Motor neuron (in vitro differentiated cells): Measurements from ENCODE around the gene HIPK3. TPM values are rescaled to one million over a fixed set of nuclear protein-coding genes. Genes with fewer than 3 reads are reported as not detected.
"Not testable (repeated sequence)": the region's sequence is repeated elsewhere in the genome, so short reads cannot be mapped to it uniquely, and the experiment has no call there.

ENCODE experiments used
- ATAC-seq, 8 experiments: fragments of 200-7000 bp; cut with Tn5 transposase; replicated peaks in 6 of 8; 2 replicates each; pipeline ENCODE4 v1.8.0; 2021; ENCODE audit warnings: mild to moderate bottlenecking in 8 of 8, moderate library complexity in 8 of 8
- H3K27ac ChIP-seq, 2 donors: fragments of 250-450 bp; sonication (Bioruptor Pico); 2 replicates each; pipeline ENCODE4 v1.9.0; 2021; ENCODE audit warnings: antibody characterized with exemption in 2 of 2, mild to moderate bottlenecking in 2 of 2, moderate library complexity in 1 of 2
- H3K4me1 ChIP-seq, 2 donors: fragments of 250-450 bp; sonication (Bioruptor Pico); replicated peaks in 1 of 2; 2 replicates each; pipeline ENCODE4 v1.6.1; 2021; ENCODE audit warnings: antibody characterized with exemption in 2 of 2, mild to moderate bottlenecking in 2 of 2, moderate library complexity in 1 of 2
- H3K4me3 ChIP-seq, 5 donors: fragments of 250-450 bp; sonication (Bioruptor Pico); 2 replicates each; pipeline ENCODE4 v1.9.0; 2021; ENCODE audit warnings: antibody characterized with exemption in 5 of 5, mild to moderate bottlenecking in 5 of 5, moderate library complexity in 4 of 5
- WGBS, 10 experiments: fragments of 450-650 bp; shearing (Covaris generic); methylation state at CpG; one replicate each; pipeline ENCODE4 v1.0.0; 2022; 5-methylcytosine and 5-hydroxymethylcytosine counted together
- in situ Hi-C, 9 experiments: fragments of 400-800 bp; cut with MboI; loops; one replicate each; pipeline ENCODE4 v1.15.0; 2021; ENCODE audit warnings: low sequenced_read_pairs in 9 of 9, low pct_unique_long_range_greater_than_20kb in 2 of 9; ENCODE audit not compliant: unreplicated experiment in 9 of 9
- total RNA-seq, 8 experiments: library from RNA; unstranded; fragments of 300-600 nt; gene quantifications; 2 replicates each; pipeline versions ENCODE4 v1.2.3 to v1.2.4, GENCODE V29; 2022

Gene HIPK3
- total RNA-seq, 8 experiments from 2014 or later, result 32.4 to 74.1 (median 48.2) TPM

DNA sequence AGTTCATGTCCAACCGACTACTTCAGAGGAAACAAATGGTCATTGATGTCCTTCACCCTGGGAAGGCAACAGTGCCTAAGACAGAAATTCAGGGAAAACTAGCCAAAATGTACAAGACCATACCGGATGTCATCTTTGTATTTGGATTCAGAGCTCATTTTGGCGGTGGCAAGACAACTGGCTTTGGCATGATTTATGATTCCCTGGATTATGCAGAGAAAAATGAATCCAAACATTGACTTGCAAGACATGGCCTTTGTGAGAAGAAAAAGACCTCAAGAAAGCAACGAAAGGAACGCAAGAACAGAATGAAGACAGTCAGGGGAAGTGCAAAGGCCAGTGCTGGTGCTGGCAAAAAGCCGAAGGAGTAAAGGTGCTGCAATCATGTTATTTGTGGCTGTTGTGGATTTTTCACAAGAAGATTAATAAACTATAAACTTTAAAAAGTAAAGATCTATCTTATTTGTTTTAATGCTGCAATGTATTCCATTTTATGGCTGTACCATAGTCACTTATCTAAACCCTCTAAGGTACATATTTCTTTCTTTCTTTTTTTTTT, 20.1 kb upstream of the HIPK3 start:
- ATAC-seq, result no peak
- 62 to 93% (median 85%) methylated on average over 2 to 6 of the region's 6 CpGs; no CpG with 5 or more reads in 1 of the 10 experiments for WGBS, 10 experiments
- in situ Hi-C loops, result no loop called here

GRCh38 chr11:33242575-33242974, 14.6 kb upstream of the HIPK3 start:
- Histone ChIP-seq H3K4me1 (no peaks in the 10 kb centered on the region), H3K4me3 (no peak overlapping the region), H3K27ac (no peak overlapping the region)
- in situ Hi-C loops, result loop anchor here in 1 of 9 experiments (10.0 kb wide), 1 partner anchor 68 kb away; no protein-coding TSS in a partner anchor
- ATAC-seq, result no peak
- WGBS, 10 experiments, result 0 to 86% (median 60%) methylated on average over 1 to 2 of the region's 2 CpGs

More for the DNA sequence above, 20.1 kb upstream of the HIPK3 start:
- Histone ChIP-seq H3K4me1 (no peaks in the 10 kb centered on the region), H3K4me3 (no peak overlapping the region), H3K27ac (no peak overlapping the region)

DNA sequence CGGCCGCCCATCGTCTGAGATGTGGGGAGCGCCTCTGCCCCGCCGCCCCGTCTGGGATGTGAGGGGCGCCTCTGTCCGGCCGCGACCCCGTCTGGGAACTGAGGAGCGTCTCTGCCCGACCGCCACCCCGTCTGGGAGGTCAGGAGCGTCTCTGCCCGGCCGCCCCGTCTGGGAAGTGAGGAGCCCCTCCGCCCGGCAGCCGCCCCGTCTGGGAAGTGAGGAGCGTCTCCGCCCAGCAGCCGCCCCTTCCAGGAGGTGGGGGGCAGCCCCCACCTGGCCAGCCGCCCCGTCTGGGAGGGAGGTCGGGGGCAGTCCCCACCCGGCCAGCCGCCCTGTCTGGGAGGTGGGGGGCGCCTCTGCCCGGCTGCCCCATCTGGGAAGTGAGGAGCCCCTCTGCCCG, 13.5 kb upstream of the HIPK3 start:
- no CpG with 5 or more reads among the region's 35 CpGs for WGBS, 10 experiments
- not testable (repeated sequence) for H3K4me1 ChIP-seq, H3K27ac ChIP-seq, ATAC-seq, H3K4me3 ChIP-seq
- in situ Hi-C loops, result loop anchor here in 1 of 9 experiments (10.0 kb wide), 1 partner anchor 69 kb away; no protein-coding TSS in a partner anchor

DNA sequence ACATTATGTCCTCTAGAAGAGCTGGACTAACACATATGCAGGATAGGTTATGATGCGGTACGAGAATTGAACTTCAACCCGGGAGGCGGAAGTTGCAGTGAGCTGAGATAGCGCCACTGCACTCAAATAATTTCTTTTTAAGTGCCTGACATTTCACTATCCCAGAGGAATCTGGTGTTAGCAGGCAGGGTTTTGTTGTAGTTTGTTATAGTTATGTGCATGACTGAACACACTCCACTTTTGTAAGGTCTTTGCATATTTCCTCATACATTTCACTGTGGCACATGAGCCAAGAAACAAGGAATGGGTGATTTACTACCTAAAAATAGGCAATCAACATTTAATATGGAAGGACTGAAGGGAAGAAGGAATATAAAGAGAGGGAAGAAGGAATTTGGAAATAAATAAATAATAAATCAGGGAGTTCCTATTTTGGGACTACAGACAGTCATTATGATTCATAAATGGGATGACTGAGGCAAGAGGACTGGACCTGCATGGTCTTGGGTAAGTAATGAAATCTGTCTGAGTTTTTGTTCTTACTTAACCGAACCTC, 8.7 kb upstream of the HIPK3 start:
- peak in 6 of 8 experiments; percentile 52 to 96 (median 77) for ATAC-seq
- H3K4me1 ChIP-seq, result peaks cover 0 to 3% of the 10 kb centered on the region in 2 donors
- no peak overlapping the region for H3K27ac ChIP-seq
- no peak overlapping the region for H3K4me3 ChIP-seq
- in situ Hi-C loops, result loop anchor here in 1 of 9 experiments (10.0 kb wide), 1 partner anchor 74 kb away; no protein-coding TSS in a partner anchor
- 13 to 100% (median 81%) methylated on average over 1 to 6 of the region's 6 CpGs for WGBS, 10 experiments

DNA sequence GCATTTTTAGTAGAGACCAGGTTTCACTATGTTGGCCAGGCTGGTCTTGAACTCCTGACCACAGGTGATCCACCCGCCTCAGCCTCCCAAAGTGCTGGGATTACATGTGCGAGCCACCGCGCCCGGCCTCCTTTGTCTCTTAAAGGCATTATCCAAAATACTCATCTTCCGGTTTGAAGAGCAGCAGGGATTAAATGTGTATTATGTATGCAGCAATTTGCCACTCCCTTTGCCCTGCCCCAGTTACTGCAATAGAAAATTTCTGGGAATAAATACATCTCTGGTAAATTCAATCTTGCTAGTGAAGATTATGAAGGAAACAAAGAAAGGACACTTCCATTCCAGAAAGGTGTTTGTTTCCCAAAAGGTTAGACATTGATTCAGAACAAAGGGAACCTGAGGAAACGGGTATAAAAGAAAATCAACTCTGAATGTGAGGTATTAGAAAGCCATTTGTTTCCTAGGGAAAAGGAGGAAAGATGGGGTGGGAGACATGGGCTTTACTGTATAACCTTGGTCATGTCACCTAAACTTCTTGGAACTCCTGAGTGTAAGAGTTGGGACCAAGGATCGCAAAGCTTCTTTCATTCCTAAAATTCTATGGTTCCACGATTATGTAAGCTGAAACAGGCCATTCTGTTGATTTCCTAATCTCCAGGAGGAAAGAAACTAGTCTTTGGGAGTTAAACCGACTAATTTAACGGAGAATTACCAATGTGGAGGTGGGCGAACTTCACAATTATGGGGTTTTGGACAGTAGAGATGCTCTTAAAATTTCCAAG, 959 bp upstream of the HIPK3 start:
- peak in 3 of 8 experiments; percentile 2 to 5 (median 4) for ATAC-seq
- in situ Hi-C loops, result no loop called here
- Histone ChIP-seq H3K4me1 (peaks cover 5 to 15% of the 10 kb centered on the region in 2 donors), H3K27ac (peak overlapping the region; percentile 98 to 99), H3K4me3 (peak overlapping the region; percentile 72 to 93 (median 87))
- 16 to 60% (median 45%) methylated on average over 2 to 9 of the region's 12 CpGs; no CpG with 5 or more reads in 1 of the 10 experiments for WGBS, 10 experiments

- WGBS, 10 experiments, result 0 to 20% (median 2%) methylated on average over 1 to 8 of the region's 16 CpGs; no CpG with 5 or more reads in 2 of the 10 experiments
- Histone ChIP-seq H3K4me1 (peaks cover 5 to 15% of the 10 kb centered on the region in 2 donors), H3K4me3 (peak overlapping the region; percentile 72 to 93 (median 87)), H3K27ac (peak overlapping the region; percentile 98 to 99)
- in situ Hi-C loops, result no loop called here
- ATAC-seq, result no peak
Measured at GRCh38 chr11:33256813-33257159, 395 bp upstream of the HIPK3 start.

DNA sequence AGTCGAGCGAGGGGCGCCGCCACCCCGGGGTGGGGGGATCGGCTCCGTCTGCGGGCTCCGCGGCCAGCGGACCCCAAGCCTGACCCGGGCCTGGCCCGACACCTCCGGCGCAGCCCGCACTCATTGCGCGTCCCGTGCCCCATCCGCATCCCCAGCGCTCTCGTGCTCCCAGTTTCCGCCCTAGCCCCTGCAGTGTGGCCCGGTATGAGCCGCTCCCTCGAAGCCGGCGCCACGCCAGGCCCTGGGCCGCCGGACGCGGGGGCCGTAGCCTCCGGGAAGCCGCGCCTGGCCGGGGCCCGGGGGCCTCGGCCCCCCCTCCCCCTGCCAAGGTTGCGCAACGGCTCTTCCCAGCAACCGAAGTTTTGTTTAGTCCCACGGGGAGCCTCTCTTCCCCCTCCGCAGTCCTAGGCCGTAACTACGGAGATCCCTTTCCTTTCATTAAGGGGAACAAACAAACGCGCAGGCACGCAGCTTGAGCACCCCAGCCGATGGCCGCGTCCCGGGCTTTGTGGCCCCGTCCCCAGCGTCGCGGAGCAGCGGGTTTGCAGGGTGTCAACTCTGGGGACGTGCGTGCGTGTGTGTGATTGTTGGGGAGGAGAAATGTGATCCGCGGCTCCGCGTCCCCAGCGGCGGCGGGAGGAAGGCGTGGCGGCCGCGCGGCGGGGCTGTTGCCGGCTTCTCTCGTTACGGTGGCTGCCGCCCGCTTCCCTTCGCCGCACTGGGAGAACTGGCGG, 883 bp downstream of the HIPK3 start:
- in situ Hi-C loops, result no loop called here
- peak overlapping the region; percentile 98 to 99 for H3K27ac ChIP-seq
- 0 to 10% (median 0%) methylated on average over 1 to 6 of the region's 83 CpGs; no CpG with 5 or more reads in 6 of the 10 experiments for whole genome bisulfite sequencing, 10 experiments
- H3K4me3 ChIP-seq, result peak overlapping the region; percentile 72 to 93 (median 87)
- H3K4me1 ChIP-seq, result peaks cover 7 to 15% of the 10 kb centered on the region in 2 donors
- peak; percentile 52 to 60 (median 53) for ATAC-seq

- Histone ChIP-seq H3K27ac (peak overlapping the region; percentile 98 to 99), H3K4me1 (peaks cover 10 to 15% of the 10 kb centered on the region in 2 donors), H3K4me3 (peak overlapping the region; percentile 72 to 93 (median 87))
- 0 to 7% (median 2%) methylated on average over 2 to 14 of the region's 14 CpGs for WGBS, 10 experiments
- in situ Hi-C loops, result no loop called here
- peak; percentile 1 to 6 (median 2) for ATAC-seq
Measured at GRCh38 chr11:33258631-33259205, 1.5 kb downstream of the HIPK3 start.

- peak overlapping the region in 4 of 5 donors; percentile 6 to 89 (median 14) for H3K4me3 ChIP-seq
- 0 to 100% (median 52%) methylated on average over 1 to 2 of the region's 2 CpGs; no CpG with 5 or more reads in 2 of the 10 experiments for WGBS, 10 experiments
- no peak for ATAC-seq
- in situ Hi-C loops, result no loop called here
- peaks cover 10 to 15% of the 10 kb centered on the region in 2 donors for H3K4me1 ChIP-seq
- no peak overlapping the region for H3K27ac ChIP-seq
Measured at GRCh38 chr11:33259869-33260268, 2.7 kb downstream of the HIPK3 start.

GRCh38 chr11:33261350-33261749, 4.2 kb downstream of the HIPK3 start:
- WGBS, 10 experiments, result 58 to 100% (median 100%) methylated on average over 1 of the region's 1 CpG; no CpG with 5 or more reads in 3 of the 10 experiments

GRCh38 chr11:33262011-33262645, 4.9 kb downstream of the HIPK3 start:
- no peak overlapping the region for H3K27ac ChIP-seq
- in situ Hi-C loops, result no loop called here

More at GRCh38 chr11:33261350-33261749, 4.2 kb downstream of the HIPK3 start:
- H3K27ac ChIP-seq, H3K4me3 ChIP-seq, in situ Hi-C loops, H3K4me1 ChIP-seq, ATAC-seq: not testable (repeated sequence)

DNA sequence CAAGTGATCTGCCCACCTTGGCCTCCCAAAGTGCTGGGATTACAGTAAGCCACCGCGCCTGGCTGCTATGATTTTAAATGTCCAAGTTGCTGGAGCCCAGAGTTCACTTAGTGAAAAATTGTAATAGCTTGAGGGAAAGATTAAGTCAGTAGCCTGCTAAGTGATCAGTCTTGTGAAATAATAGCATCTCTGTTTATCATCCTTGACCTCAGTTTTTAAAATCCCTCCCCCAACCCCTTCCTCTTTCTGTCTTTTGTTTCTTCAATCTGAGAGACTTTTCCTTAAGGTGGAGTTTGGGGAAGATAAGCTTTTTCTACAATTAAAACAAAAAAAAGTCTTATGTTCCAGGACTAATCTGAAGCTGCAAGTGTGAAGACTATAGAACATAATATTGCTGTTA, 6.4 kb downstream of the HIPK3 start:
- H3K4me3 ChIP-seq, result no peak overlapping the region
- WGBS, 10 experiments, result 60 to 100% methylated on average over 1 to 2 of the region's 2 CpGs; no CpG with 5 or more reads in 8 of the 10 experiments
- H3K27ac ChIP-seq, result no peak overlapping the region
- in situ Hi-C loops, result no loop called here
- no peak for ATAC-seq
- H3K4me1 ChIP-seq, result peaks cover 4 to 7% of the 10 kb centered on the region in 2 donors

More at GRCh38 chr11:33262011-33262645, 4.9 kb downstream of the HIPK3 start:
- no peak for ATAC-seq
- peaks cover 4 to 7% of the 10 kb centered on the region in 2 donors for H3K4me1 ChIP-seq
- no peak overlapping the region for H3K4me3 ChIP-seq
